Activated CD4-positive, CD25-positive, alpha-beta regulatory T cell treated with anti-CD3 and anti-CD28 coated beads, Interleukin-2, amount 50 U/mL, for 72 hours (primary cell): ENCODE data around the gene MRPL14.

ENCODE experiments used
- DNase-seq: peaks from one replicate; pipeline ENCODE4 v3.0.0; 2021

MRPL14 gene

GRCh38 chr6:44120692-44121443, 6.4 kb downstream of the MRPL14 start:
- no peak for DNase-seq

- no peak for DNase-seq
These were observed 7.5 kb downstream of the MRPL14 start for GRCh38 chr6:44119704-44120262.

- DNase-seq: no peak
These were observed 9.7 kb downstream of the MRPL14 start for GRCh38 chr6:44117397-44118128.

GRCh38 chr6:44116641-44117382, 10.4 kb downstream of the MRPL14 start:
- DNase-seq: no peak

GRCh38 chr6:44115866-44116265, 11.4 kb downstream of the MRPL14 start:
- no peak for DNase-seq

GRCh38 chr6:44113414-44113813, 13.8 kb downstream of the MRPL14 start:
- DNase-seq: no peak

GRCh38 chr6:44111434-44112417, 15.5 kb downstream of the MRPL14 start:
- no peak for DNase-seq

- DNase-seq: no peak
These were observed 16.3 kb downstream of the MRPL14 start for GRCh38 chr6:44110966-44111365.

GRCh38 chr6:44110005-44110676, 17.1 kb downstream of the MRPL14 start:
- DNase-seq: no peak

GRCh38 chr6:44109212-44109611, 18.0 kb downstream of the MRPL14 start:
- no peak for DNase-seq

GRCh38 chr6:44108471-44108870, 18.8 kb downstream of the MRPL14 start:
- no peak for DNase-seq

GRCh38 chr6:44107017-44107416, 20.2 kb downstream of the MRPL14 start:
- DNase-seq: no peak

- no peak for DNase-seq
These were observed 21.1 kb downstream of the MRPL14 start for GRCh38 chr6:44105993-44106740.

- DNase-seq: no peak
These were observed 22.1 kb downstream of the MRPL14 start for GRCh38 chr6:44105146-44105545.

- DNase-seq: no peak
These were observed 22.7 kb downstream of the MRPL14 start for GRCh38 chr6:44104481-44105021.

- no peak for DNase-seq
These were observed 24.7 kb downstream of the MRPL14 start for GRCh38 chr6:44102527-44102926.

GRCh38 chr6:44101832-44102231, 25.4 kb downstream of the MRPL14 start:
- no peak for DNase-seq

GRCh38 chr6:44100088-44100550, 27.1 kb downstream of the MRPL14 start:
- DNase-seq: no peak

- no peak for DNase-seq
These were observed 28.1 kb downstream of the MRPL14 start for GRCh38 chr6:44099192-44099591.

- DNase-seq: no peak
These were observed 29.4 kb downstream of the MRPL14 start for GRCh38 chr6:44097782-44098317.
